Measurements from ENCODE around the gene KCTD19.

The KCTD19 gene

DNA sequence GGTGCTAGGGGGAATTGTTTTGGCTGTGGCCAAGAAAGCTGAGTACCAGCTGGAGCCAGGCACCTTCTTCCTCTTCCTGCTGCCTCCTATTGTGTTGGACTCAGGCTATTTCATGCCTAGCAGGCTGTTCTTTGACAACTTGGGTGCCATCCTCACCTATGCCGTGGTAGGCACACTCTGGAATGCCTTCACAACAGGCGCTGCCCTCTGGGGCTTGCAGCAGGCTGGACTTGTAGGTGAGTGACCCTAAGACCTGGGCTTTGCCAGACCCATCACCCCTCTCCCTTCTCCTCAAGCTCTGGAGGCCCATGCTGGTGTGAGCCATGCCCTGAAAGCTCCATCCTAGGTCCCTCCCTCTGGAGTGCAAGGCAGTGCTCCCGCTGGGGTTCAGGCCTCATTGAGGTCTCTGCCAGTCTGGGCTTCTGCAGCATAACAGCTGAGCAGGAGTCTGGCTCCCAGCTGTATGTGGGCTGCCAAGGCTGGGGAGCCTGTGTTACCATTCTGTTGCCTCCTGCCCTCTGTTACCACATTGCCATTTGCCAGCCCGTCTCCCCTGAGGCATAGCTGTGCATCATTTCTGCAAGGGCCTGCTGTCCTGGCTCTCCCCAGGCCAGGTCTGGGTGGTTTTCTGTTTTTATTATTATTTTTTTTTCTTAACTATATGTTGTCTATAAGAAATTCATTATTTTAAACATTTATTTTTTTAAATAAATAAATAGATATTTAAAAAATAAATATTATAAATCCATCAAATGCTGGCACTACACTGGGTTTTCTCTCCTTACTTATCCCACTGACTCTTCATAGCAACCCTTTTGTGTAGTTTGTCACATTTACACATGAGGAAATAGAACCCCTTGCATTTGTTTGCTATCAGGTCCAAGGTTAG lies 73.7 kb downstream of the KCTD19 start:
- no peaks in the 10 kb centered on the region for H3K36me3 ChIP-seq (ENCODE audit: control insufficient read depth, low read length)
- H3K4me1 ChIP-seq (ENCODE audit: control insufficient read depth, low read length): peaks cover 17% of the 10 kb centered on the region
- peaks cover 5% of the 10 kb centered on the region; the same call in 1 of the 2 replicates for H3F3A ChIP-seq (ENCODE audit: control insufficient read depth, insufficient read depth)
- no peaks in the 10 kb centered on the region for H3K79me2 ChIP-seq (ENCODE audit: control insufficient read depth, low read length)
- H3K4me3 ChIP-seq (ENCODE audit: low read length): no peak overlapping the region
- no peaks in the 10 kb centered on the region for H3K9me3 ChIP-seq (ENCODE audit: control insufficient read depth, insufficient read depth, low read length)
- H3K27me3 ChIP-seq (ENCODE audit: control insufficient read depth, low read length): peaks cover 32% of the 10 kb centered on the region
- no peak for TF ChIP-seq EZH2phosphoT487 (IDR thresholded peaks at IDR 0.05; ENCODE audit: borderline replicate concordance, low read length)
- TF ChIP-seq, protein P1, sequence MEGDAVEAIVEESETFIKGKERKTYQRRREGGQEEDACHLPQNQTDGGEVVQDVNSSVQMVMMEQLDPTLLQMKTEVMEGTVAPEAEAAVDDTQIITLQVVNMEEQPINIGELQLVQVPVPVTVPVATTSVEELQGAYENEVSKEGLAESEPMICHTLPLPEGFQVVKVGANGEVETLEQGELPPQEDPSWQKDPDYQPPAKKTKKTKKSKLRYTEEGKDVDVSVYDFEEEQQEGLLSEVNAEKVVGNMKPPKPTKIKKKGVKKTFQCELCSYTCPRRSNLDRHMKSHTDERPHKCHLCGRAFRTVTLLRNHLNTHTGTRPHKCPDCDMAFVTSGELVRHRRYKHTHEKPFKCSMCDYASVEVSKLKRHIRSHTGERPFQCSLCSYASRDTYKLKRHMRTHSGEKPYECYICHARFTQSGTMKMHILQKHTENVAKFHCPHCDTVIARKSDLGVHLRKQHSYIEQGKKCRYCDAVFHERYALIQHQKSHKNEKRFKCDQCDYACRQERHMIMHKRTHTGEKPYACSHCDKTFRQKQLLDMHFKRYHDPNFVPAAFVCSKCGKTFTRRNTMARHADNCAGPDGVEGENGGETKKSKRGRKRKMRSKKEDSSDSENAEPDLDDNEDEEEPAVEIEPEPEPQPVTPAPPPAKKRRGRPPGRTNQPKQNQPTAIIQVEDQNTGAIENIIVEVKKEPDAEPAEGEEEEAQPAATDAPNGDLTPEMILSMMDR (IDR thresholded peaks at IDR 0.05; ENCODE audit: low read depth, low read length, poor library complexity, severe bottlenecking): no peak
- no peak overlapping the region for H3K4me2 ChIP-seq (ENCODE audit: low read length)
- no peaks in the 10 kb centered on the region for H4K20me1 ChIP-seq (ENCODE audit: control insufficient read depth, insufficient read depth, low read depth, low read length)
- no peaks in the 10 kb centered on the region for H3K9me2 ChIP-seq (replicated peaks; ENCODE audit: control insufficient read depth, low read length)
- H3K27ac ChIP-seq (ENCODE audit: low read depth, low read length): no peak overlapping the region

DNA sequence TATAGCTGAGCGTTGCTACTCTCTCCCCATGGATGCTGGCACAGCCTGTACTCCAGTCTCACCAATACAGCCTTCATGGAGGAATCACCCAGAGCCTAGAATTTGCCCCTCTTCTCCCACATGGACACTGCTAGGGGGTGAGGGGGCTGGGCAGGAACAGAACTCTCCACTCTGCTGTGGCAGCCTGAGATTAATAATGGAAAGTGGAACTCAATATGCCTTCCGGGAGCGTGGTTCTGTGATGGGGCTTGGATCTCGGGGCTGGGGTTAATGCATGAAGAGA lies 76.6 kb downstream of the KCTD19 start:
- Histone ChIP-seq H3K27ac (ENCODE audit: low read depth, low read length) (no peak overlapping the region), H3K4me1 (ENCODE audit: control insufficient read depth, low read length) (peaks cover 33% of the 10 kb centered on the region), H3K4me2 (ENCODE audit: low read length) (no peak overlapping the region), H3K36me3 (ENCODE audit: control insufficient read depth, low read length) (no peaks in the 10 kb centered on the region), H3K9me3 (ENCODE audit: control insufficient read depth, insufficient read depth, low read length) (no peaks in the 10 kb centered on the region), H3K27me3 (ENCODE audit: control insufficient read depth, low read length) (peaks cover 32% of the 10 kb centered on the region), H3K79me2 (ENCODE audit: control insufficient read depth, low read length) (no peaks in the 10 kb centered on the region), H3K9me2 (replicated peaks; ENCODE audit: control insufficient read depth, low read length) (no peaks in the 10 kb centered on the region), H3K4me3 (ENCODE audit: low read length) (no peak overlapping the region), H4K20me1 (ENCODE audit: control insufficient read depth, insufficient read depth, low read depth, low read length) (no peaks in the 10 kb centered on the region), H3F3A (ENCODE audit: control insufficient read depth, insufficient read depth) (peaks cover 9% of the 10 kb centered on the region)
- TF ChIP-seq, protein P1 (IDR thresholded peaks at IDR 0.05; ENCODE audit: low read depth, low read length, poor library complexity, severe bottlenecking): no peak
- TF ChIP-seq EZH2phosphoT487 (IDR thresholded peaks at IDR 0.05; ENCODE audit: borderline replicate concordance, low read length): no peak

DNA sequence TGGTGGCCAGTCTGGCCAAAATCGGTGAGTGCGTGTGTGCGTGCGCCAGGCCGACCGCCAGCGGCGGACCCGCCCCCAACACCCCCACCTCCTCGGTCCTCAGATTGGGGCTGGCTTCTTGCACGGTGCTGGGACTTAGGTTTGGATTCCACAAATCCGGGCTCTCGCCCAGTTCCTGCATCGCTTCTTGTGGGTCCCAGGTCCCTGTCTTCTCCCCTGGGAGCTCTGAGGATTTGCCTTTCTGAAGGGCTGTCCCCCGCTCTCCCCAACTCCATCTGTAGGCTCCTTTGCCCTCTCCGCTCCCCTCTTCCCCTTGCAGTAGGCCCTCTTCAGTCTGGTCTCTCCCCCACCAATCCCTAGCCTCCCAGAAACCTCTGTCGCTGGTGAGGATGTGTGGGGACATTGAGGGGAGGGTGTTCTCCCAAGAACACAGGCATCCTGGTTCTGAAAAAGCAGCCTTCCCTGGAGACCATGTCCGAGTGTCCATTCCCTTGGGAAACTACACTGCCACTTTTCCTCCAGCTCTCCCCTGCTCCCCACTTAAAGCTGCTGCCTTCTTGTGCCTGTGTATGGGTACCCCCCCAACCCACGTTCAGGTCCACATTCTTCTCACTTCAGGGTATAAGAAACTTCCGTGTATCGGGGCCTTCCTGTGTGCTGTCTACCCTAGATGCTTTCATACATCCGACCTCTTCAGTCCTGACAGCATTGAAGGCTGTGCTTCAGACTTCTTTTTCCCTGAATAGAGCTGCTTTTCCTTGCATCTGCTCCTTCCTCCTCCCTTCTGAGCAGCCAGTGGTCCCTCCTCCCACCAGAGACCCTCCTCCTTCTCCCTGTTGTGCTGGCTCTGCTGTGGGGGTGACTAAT lies 77.1 kb downstream of the KCTD19 start:
- Histone ChIP-seq H3K36me3 (ENCODE audit: control insufficient read depth, low read length) (no peaks in the 10 kb centered on the region), H3K4me2 (ENCODE audit: low read length) (peak overlapping the region; percentile 80), H3K79me2 (ENCODE audit: control insufficient read depth, low read length) (no peaks in the 10 kb centered on the region), H3K9me3 (ENCODE audit: control insufficient read depth, insufficient read depth, low read length) (no peaks in the 10 kb centered on the region), H3K4me3 (ENCODE audit: low read length) (peak overlapping the region; percentile 22), H3K9me2 (replicated peaks; ENCODE audit: control insufficient read depth, low read length) (no peaks in the 10 kb centered on the region), H4K20me1 (ENCODE audit: control insufficient read depth, insufficient read depth, low read depth, low read length) (no peaks in the 10 kb centered on the region), H3K4me1 (ENCODE audit: control insufficient read depth, low read length) (peaks cover 39% of the 10 kb centered on the region), H3K27ac (ENCODE audit: low read depth, low read length) (no peak overlapping the region), H3F3A (ENCODE audit: control insufficient read depth, insufficient read depth) (peaks cover 12% of the 10 kb centered on the region), H3K27me3 (ENCODE audit: control insufficient read depth, low read length) (peaks cover 32% of the 10 kb centered on the region)
- TF ChIP-seq, protein P1 (IDR thresholded peaks at IDR 0.05; ENCODE audit: low read depth, low read length, poor library complexity, severe bottlenecking): no peak
- peak; percentile 47; the same call in 1 of the 2 replicates for TF ChIP-seq EZH2phosphoT487 (IDR thresholded peaks at IDR 0.05; ENCODE audit: borderline replicate concordance, low read length)
